HG02852 (cell line): Measurements from ENCODE around the gene SEC14L5.

ENCODE experiments used
- ATAC-seq: cut with Tn5 transposase; IDR thresholded peaks from one replicate; pipeline ENCODE4 v1.9.1; 2021; ENCODE audit warnings: mild to moderate bottlenecking, moderate library complexity; ENCODE audit not compliant: unreplicated experiment

Gene SEC14L5

GRCh38 chr16:4957720-4958509, at the start of gene SEC14L5:
Gene SEC14L5 (plus strand): TSS chr16:4958330. CDS start chr16:4959324, 994 bp downstream.
- ATAC-seq, result peak; percentile 66

GRCh38 chr16:4908854-4909401, 49.2 kb upstream of the SEC14L5 start:
- ATAC-seq, result no peak

GRCh38 chr16:4909825-4910224, 48.3 kb upstream of the SEC14L5 start:
- ATAC-seq, result no peak

DNA sequence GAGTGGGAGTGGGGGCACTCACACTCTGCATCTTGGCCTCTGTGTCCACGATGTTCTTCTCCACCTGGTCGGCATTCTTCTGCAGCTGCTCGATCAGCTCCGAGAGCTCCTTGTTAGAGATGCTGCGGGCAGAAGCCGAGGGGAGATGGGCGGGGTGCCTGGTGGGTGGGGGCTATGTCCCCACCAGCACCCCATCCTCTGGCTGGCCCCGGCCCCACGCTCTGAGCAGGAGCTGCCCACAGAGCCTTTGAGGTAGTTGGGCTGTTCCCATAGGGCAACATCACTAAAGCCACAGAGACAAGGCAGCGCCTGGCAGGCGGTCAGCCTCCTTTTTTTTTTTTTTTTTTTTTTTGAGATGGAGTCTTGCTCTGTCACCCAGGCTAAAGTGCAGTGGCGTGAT, 47.3 kb upstream of the SEC14L5 start:
- ATAC-seq, result no peak

DNA sequence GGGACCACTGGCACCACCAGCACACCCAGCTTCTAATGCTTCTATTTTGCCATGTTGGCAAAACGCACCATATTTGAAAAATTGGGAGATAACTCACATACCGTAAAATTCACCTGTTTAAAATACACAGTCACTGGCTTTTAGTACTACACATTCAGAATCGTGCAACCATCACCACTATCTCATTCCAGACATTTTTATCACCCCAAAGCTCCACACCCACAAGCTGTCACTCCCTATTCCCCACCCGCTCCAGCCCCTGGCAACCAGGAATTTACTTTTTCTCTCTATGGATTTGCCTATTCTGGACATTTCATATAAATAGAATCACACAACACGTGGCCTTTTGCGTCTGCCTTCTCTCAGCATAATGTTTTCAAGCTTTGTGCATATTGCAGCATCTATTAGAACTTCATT, 46.2 kb upstream of the SEC14L5 start:
- no peak for ATAC-seq

GRCh38 chr16:4913130-4913773, 44.9 kb upstream of the SEC14L5 start:
- ATAC-seq, result no peak

GRCh38 chr16:4913774-4914525, 44.2 kb upstream of the SEC14L5 start:
- no peak for ATAC-seq

DNA sequence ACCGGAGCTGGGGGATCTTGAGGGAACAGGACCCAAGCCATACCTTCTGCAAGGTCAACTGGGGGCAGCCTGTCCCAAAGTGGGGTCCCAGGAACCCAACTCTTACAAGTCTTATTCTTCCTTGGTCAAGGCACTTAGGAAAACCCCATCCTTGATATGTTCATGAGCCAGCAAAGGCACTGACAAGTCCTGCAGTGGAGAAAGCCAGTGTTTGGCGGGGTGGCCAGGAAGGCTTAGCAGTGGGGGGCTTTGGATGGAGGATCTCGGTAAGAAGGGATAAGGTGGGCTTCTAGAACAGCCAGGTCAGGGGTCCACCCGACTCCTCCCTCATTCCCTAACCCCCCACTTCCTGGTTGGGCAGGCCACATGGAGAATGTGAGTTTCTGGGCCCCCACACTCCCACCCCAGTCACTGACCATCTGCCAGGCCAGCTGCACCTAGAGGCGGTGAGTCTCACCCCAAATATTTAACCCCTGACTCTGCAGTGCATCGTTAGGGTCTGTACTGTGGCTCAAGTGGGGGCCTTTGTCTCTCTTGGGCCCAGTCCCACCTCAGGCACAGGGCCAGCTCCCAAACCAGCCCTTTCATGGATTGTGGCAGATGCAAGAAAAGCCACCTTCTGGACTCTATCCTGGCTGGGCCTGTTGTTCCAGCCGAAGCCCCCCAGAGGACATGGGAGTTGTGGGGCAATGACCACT, 43.5 kb upstream of the SEC14L5 start:
- no peak for ATAC-seq

GRCh38 chr16:4915226-4915761, 42.8 kb upstream of the SEC14L5 start:
- ATAC-seq, result no peak

DNA sequence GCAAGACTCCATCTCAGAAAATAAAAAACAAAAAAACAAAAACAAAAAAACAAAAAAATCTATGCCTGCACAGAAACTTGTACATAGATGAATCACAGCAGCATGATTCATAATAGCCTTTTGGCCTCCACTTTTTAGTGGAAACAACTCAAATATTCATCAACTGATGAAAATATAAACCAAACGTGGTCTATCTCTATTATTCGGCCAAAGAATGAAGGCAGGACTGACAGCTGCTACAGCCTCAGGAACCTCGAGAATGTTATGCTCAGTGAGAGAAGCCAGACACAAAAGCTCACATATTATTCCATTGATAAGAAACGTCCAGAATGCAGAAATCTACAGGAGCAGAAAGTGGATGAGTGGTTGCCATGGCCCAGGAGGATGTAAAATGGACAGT, 41.0 kb upstream of the SEC14L5 start:
- no peak for ATAC-seq

DNA sequence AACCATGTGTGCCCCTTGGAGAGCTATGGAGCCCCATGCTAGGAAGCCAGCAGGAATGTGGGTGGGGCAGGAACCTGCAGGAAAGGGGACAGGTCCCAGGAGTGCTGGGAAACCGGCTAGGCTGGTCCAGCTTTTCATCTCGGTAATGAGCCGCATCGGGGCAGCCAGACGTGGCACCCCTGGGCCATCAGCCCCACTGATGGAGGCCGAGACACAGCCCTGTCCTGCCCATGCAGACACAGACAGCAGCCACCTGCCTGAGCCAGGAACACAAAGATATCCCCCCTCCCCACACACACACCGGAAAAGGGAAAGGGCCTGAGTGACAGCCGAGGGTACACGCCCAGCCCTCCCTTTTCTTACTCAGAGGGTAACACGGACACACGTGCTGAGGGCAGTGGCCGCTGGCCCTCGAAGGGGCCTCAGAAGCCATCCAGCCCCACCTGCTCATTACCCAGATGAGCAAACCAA, 39.3 kb upstream of the SEC14L5 start:
- no peak for ATAC-seq

GRCh38 chr16:4920826-4921225, 37.3 kb upstream of the SEC14L5 start:
- no peak for ATAC-seq

GRCh38 chr16:4922721-4923342, 35.3 kb upstream of the SEC14L5 start:
- no peak for ATAC-seq

GRCh38 chr16:4923853-4924252, 34.3 kb upstream of the SEC14L5 start:
- no peak for ATAC-seq

- no peak for ATAC-seq
Observed at GRCh38 chr16:4924593-4925292, 33.4 kb upstream of the SEC14L5 start.

DNA sequence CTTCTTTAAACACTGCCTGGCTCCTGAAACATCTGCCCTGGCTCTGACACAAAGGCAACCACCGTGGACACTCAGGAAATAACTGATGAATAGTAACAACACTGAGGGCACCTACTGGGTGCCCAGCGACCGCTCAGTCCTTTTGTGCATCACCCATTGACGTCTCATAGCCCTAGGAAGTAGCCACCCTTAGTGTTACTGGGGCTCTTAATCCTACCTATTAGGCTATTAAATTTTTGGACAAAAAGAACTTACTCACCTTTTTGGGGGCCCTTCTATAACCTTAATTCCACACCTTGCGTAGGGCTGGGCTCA, 32.9 kb upstream of the SEC14L5 start:
- ATAC-seq, result no peak

DNA sequence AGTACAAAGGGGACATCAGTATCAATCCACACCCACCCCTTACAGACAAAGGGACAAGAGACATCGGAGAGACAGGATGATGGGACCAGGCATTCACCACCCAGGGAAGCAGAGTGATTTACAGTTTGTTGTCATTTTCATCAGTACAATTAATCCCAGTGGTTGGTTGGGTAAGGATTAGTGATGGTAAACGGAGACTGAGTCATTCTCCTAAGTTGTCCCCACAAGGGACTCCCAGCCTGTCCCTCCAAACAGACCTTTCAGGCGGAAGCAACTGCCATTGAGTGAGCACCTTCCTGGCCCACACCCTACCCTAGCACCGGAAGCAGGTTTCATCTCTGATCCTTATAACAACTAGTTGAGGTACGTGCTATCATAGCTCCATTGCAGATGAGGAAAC, 32.3 kb upstream of the SEC14L5 start:
- no peak for ATAC-seq

GRCh38 chr16:4926928-4927327, 31.2 kb upstream of the SEC14L5 start:
- no peak for ATAC-seq

DNA sequence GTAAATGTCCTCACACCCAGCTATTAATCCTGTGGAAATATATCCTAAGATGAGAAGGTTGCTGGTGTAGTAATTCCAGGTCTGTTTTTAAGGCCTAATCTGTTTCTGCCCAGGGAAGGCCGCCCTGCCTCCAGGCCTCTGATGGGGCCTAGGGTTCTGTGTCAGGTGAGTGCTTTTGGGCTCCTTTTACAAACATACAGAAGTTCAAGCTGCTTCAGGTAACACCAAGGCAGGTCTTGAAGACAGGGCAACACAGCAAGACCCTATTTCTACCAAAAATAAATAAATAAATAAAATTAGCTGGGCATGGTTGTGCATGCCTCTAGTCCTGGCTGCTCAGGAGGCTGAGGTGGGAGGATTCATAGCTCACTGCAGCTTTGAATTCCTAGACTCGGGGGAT, 30.5 kb upstream of the SEC14L5 start:
- no peak for ATAC-seq

GRCh38 chr16:4928227-4928626, 29.9 kb upstream of the SEC14L5 start:
- no peak for ATAC-seq
